ENCODE measurements around the gene SEMA3B. TPM values are rescaled to one million over a fixed set of nuclear protein-coding genes. Genes with fewer than 3 reads are reported as not detected.
"Not testable (repeated sequence)": the region's sequence is repeated elsewhere in the genome, so short reads cannot be mapped to it uniquely, and the experiment has no call there.

The SEMA3B gene
- total RNA-seq, 1 experiment from 2014 or later, result 5.0 TPM

- DNase-seq (ENCODE audit: low read depth), result not testable (repeated sequence)
Measured at GRCh38 chr3:50312041-50312440, 43.1 kb downstream of the SEMA3B start.

- no peak for DNase-seq (ENCODE audit: low read depth)
Measured at GRCh38 chr3:50314342-50314741, 45.4 kb downstream of the SEMA3B start.

DNA sequence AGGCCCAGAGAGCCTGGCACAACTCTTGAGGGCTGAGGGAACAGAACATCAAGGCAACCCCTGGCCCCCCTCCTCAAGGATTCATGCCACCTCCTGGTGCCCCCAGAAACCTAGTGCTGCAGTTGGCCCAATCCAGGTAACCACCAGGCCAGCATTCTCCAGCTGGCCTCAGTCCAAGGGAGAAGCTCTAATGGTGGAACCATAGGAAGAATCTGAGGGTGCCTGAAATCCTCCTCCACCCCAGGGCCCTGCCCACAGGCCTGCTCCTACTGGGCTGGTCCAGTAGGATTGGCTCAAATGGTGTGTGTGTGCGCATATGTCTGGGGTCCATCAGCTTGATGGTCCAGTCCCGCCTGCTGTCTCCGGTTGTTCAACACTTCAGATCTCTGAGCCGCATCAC lies 45.9 kb downstream of the SEMA3B start:
- no peak for DNase-seq (ENCODE audit: low read depth)

- peak; percentile 91 for DNase-seq (ENCODE audit: low read depth)
Measured at GRCh38 chr3:50316657-50317242, 47.8 kb downstream of the SEMA3B start.

- DNase-seq (ENCODE audit: low read depth), result no peak
Measured at GRCh38 chr3:50317300-50317699, 48.4 kb downstream of the SEMA3B start.

GRCh38 chr3:50318163-50318562 lies 49.2 kb downstream of the SEMA3B start:
- DNase-seq (ENCODE audit: low read depth), result no peak

DNA sequence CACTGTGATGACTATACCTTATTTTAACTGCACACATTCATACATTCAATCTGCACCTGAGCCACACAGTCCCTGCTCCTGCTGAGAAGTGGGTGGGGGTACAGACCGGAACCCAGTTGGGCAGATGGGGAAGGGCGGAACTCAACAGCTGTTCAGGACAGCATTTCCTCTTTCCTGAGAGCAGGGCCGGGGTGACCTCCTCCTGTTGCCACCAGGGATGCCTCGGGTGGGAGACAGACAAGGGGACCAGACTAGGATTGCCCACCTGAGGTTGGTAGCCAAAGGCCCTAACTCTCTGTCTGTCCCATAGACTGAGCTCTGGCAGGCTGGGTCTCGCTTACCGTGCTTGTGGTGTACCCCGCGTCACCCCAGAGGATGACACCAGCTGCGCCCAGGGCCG lies 49.7 kb downstream of the SEMA3B start:
- DNase-seq (ENCODE audit: low read depth), result no peak

DNA sequence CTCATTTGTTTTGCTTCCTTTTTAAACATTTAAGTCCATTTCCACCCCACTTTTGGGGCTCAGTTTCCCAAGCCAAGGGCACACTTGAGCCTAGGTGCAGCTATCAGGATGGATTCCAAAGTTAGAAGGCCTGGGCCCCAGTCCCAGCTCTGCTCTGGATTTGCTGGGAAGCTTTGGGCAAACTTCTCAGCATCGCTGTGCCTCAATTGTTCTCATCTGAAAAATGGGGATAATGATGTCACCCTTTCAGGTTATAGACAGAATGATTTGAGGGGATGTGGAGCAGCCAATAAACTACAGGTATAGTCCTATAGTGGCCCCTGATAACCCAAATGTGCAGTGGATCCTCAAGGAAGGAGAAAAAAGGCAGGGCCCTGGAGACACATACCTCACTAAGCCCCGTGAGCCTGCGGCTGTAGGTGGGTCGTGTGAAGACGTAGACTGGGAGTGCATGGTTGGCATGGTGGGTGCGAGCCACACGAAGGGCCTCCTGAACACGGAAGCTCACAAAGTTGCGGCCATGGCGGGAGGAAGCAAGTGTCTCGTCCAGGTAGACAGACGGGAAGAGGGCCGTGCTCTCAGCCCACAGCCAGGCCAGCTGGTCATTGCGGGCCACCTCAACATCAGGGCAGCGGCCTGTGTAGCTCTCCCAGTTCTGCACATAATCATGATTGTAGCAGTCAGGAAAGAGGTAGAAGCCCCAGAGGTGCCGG lies 50.4 kb downstream of the SEMA3B start:
- no peak for DNase-seq (ENCODE audit: low read depth)

DNA sequence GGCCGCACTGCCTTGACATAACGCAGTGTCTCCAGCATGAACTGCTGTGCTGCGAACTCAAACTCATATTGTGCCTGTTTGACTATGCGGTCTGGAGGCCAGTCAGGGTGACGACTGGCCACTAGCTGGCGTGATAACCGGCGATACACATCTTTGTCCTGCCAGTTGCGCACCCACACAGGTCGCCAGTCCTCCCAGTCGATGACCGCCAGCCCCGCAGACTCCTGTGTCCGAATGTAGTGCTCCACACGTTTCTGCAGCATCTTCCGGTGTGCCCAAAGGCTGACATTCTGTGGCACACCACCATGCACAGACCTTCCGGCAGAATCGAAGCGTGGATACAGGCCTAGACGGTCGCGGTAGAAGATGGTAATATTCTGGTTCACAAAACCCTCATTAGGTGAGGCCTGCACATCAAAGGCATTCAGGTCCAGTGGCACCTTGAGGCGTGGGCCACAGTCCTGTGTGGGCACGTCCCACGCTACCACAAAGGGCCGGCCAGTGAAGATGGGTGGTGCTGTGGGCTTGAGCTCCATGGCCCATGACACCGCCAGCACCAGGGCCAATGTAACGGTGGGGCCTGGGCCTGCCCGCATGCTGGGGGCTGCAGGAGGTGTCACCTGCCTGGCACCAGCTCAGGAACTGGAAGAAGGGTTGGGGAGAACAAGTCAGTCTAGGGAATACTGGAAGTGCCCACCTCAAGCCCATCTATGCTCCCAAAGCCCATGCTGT lies 51.1 kb downstream of the SEMA3B start:
- DNase-seq (ENCODE audit: low read depth), result no peak

DNA sequence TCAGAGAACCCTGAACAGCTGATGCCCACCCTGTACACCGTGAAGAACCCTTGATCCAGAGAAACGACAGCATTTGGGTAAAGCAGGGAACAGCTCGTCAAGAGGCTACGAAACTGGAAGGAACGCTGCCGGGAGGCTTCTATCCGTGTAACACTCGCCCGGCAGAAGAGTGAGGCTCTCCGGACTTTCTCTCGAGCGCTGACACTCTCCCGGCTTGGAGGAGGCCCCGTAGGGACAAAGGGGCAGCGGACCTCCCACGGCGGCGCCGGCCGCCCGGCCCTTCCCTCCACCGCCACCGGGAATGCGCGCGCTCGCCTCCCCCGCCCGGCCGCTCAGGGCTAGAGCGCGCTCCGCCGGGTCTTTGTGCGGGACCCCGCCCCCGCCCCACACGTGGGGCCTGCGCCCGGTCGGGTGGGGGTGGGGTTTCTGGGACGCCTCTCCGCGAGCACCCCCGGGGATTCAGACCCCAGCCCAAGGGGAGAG lies 51.9 kb downstream of the SEMA3B start:
- peak; percentile 51 for DNase-seq (ENCODE audit: low read depth)

- peak; percentile 79 for DNase-seq (ENCODE audit: low read depth)
Measured at GRCh38 chr3:50321336-50322114, 52.6 kb downstream of the SEMA3B start.

DNA sequence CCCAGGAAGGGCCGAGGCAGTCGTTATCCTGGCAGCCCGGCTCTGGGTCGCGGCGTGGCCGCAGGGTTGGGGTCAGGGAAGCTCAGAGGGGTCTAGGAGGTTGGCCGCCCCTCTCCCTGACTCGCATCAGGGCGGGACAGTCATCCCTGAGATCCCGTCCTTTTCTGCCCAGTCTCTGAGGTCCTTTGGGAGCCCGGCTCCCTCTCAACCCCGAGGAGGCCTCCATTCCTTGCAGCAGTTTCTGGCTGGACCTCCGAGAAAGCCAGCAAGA lies 53.1 kb downstream of the SEMA3B start:
- DNase-seq (ENCODE audit: low read depth), result no peak

- no peak for DNase-seq (ENCODE audit: low read depth)
Measured at GRCh38 chr3:50322386-50323091, 53.6 kb downstream of the SEMA3B start, which contains the start of gene HYAL2. Gene HYAL2, minus strand, starts transcription at chr3:50322745. Its CDS starts 2,256 bp downstream, at chr3:50320489.

- DNase-seq (ENCODE audit: low read depth), result no peak
Measured at GRCh38 chr3:50323092-50323600, 54.2 kb downstream of the SEMA3B start.

DNA sequence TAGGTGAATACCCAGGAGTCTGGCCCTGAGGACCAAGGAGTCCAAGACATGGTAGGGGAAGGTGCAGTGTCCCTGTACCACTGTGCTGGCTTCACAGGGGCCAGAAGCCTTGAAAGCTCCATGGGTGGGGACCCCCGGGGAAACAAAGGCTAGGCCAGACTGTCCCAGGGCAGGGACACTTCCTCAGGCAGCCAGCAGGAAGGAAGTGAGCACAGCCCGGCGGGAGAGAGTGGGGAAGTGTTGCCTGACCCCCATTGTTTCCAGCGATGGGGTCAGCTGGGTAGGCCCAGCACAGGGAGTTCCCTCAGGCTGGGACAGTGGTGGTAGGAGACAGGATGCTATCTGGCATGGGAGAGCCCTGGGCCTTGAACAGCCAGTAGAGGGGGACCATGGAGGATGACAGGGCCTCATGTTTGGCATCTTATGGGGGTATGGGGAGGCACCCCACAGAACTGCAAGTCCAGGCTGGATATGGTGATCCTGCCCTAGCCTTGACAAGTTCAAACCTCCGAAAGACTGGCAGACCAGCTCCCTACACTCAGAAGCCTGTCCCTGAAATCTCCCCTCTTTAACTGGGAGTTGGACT lies 54.8 kb downstream of the SEMA3B start:
- DNase-seq (ENCODE audit: low read depth), result no peak

DNA sequence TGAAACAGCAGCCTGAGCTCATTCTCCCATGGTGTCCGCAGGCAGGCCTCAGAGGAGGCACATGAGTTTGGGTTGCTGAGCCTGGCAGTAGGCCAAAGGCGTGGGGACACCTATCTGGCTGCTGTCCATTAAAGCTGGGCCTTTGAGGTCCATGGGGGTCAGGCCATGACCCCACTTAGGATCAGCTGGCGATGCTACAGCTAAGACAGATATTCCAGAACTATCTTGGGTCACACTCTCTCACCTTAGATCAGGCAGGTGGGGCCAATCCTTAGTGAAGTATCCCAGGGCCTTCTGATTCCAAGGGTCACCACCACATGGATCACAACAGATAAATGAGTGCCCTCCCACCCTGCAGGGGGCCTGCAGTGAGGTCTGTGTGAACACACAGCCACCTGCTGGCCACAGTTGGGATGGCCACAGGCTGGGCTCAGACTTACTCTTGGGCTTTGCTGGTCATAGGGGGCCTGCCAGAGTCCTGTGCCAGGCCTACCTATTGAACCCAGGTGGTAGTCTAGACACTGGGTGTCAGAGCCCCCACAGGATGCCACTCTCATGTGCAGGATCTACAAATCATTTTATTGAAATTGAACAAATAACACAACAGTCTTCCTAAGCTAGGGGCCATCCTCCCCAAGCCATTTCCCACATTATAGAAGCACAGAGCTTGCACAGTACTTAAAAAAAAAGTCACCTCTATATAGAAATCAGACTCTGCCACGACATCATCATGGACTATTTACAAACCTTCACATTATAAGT lies 55.6 kb downstream of the SEMA3B start:
- DNase-seq (ENCODE audit: low read depth), result peak; percentile 62

GRCh38 chr3:50325113-50325480 lies 56.1 kb downstream of the SEMA3B start:
- no peak for DNase-seq (ENCODE audit: low read depth)

DNA sequence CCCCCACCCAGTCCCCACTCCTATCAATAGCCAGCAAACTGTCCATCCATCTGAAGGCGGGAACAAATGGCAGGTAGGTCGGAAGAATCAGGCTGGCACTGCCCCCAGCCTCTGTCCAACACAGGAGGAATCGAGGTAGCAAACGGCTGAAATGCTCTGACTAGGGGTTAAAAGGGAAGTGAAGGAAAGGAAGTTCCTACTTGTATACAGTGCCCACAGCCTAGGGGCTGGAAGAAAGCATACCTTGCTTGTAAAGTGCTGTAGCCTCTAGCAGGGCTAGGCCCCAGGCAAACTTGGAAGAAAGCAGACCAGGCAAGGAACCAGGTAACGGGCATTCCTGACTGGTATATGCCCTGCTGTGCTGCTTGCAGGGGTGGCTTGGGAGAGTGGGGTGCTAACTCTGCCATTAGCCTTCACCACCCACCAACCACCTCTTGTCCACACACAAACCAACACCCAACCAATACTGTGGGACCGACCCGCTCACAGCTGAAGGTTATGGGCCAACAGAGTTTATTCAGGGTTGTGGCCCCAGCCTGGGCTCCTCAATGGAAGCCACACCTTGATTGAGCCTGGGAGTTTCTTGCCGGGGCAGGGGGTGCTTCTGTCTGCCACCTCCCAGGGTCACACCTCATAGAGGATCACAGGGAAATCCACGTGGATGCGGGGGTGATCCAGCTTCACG lies 56.7 kb downstream of the SEMA3B start:
- DNase-seq (ENCODE audit: low read depth), result no peak

- no peak for DNase-seq (ENCODE audit: low read depth)
Measured at GRCh38 chr3:50326182-50326541, 57.2 kb downstream of the SEMA3B start.

Measured in HT1080 (cell line).